DND-41 (cell line): ENCODE data around the gene OGFOD2.

ENCODE experiments used
- EZH2 ChIP-seq: IDR thresholded peaks from 3 replicates; pipeline ENCODE4 v1.6.1; 2012; ENCODE audit warnings: borderline replicate concordance, low read depth, mild to moderate bottlenecking, moderate library complexity, low read length, inconsistent platforms; ENCODE audit not compliant: severe bottlenecking
- TF ChIP-seq, protein P1 (sequence below): IDR thresholded peaks from 2 replicates; pipeline ENCODE4 v1.5.1; 2012; ENCODE audit warnings: borderline replicate concordance, low read length, moderate library complexity, mild to moderate bottlenecking; ENCODE audit not compliant: poor library complexity, severe bottlenecking; ENCODE audit errors: extremely low read depth

DNA sequence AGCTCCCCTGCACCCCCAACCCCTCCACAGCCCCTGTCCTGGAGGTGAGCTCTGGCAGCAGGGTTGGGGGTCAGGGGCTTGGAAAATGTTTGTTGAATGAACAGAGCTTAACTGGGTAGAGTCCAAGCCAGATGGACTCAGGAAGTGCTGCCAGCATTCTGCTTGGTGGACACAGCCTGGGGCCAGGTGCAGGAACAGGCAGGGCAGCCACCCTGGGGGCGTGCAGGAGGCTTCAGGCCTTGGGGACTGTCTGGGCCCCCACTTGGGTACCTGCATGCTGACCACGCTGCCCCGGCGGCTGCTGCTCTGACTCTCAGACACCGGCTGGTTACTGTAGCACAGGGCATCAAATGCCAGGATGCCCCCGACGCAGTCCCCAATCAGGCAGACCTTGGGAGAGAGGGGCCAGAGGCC lies 21.2 kb downstream of the OGFOD2 start:
- TF ChIP-seq, protein P1, sequence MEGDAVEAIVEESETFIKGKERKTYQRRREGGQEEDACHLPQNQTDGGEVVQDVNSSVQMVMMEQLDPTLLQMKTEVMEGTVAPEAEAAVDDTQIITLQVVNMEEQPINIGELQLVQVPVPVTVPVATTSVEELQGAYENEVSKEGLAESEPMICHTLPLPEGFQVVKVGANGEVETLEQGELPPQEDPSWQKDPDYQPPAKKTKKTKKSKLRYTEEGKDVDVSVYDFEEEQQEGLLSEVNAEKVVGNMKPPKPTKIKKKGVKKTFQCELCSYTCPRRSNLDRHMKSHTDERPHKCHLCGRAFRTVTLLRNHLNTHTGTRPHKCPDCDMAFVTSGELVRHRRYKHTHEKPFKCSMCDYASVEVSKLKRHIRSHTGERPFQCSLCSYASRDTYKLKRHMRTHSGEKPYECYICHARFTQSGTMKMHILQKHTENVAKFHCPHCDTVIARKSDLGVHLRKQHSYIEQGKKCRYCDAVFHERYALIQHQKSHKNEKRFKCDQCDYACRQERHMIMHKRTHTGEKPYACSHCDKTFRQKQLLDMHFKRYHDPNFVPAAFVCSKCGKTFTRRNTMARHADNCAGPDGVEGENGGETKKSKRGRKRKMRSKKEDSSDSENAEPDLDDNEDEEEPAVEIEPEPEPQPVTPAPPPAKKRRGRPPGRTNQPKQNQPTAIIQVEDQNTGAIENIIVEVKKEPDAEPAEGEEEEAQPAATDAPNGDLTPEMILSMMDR = no peak
- TF ChIP-seq EZH2 = no peak
